Measurements from ENCODE around the gene PRG2.

GRCh38 chr11:57386178-57386940 lies 4.1 kb downstream of the PRG2 start:
- no peak for TF ChIP-seq CTCF (IDR thresholded peaks at IDR 0.05)
- TF ChIP-seq ZFX (IDR thresholded peaks at IDR 0.05; ENCODE audit: borderline replicate concordance), result no peak

All from 22Rv1 (cell line).